GM21619 (cell line): ENCODE data around the gene RASGRP2.

ENCODE experiments used
- ATAC-seq: cut with Tn5 transposase; IDR thresholded peaks from one replicate; pipeline ENCODE4 v1.9.1; 2021; ENCODE audit not compliant: unreplicated experiment

Gene RASGRP2

DNA sequence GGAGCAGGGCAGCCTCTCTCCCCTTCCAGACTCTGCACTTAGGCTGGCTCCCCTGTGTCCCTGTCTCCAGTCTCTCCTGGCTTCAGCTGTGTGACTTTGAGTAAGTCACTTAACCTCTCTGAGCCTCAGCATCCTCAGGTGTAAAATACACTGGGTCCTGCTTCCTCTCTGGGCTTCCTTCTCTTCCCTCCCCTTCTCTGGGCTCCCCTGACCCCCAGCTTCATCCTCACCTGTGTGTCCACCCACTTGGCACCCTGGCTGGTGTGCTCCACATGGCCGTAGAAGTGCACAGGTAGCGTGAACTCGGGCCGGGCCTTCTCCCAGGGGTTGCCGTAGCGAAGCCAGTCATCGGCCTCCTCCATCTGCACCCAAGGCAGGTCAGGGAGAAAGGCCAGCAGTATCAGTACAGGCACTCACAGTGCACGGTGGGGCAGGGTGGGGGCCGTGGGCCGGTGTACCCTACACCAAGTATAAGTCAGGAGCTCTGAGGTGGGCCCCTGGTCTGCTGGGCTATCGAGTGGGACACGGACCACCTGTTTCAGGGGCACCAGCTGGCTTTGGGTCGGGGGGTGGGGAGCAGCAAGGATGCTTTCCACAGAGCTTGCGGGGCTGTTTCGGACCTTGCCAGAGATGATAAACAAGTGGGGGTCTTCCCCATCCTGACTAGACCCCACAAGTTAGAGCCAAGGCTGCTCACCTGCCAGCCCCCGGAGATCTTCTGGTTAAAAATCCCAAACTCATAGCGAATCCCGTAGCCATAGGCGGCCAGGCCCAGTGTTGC is 13.8 kb upstream of the RASGRP2 start:
- ATAC-seq: no peak

DNA sequence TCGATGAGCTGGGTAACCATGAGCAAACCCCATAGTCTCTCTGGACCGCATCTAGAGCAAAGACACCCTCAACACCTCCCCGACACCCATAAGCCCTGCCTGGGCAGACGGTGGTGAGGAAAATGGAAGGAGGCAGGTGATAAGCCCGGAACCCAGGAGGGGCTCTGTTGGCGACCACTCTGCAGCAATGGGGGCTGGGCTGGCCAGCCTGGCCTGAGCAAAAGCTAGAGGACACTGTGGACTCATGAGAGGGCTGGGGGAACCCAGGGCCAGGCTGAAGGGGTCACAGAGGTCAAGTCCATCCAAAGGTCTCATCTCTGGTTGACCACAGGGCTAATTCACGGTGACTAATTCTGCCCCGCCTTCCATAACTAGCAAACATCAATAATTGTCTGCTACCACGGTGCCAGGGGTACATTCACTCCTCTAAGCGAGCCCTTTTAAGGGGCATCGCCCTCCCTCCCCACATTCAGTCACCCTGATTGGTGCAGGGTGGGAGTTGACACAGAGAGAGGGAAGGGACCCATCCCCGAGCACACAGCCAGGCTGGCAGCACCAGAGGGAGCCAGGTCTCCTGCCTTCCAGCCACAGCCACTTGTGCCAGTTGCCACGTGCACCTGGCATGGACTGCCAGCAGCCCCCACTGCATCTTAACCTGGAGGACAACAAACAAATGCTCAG is 11.9 kb upstream of the RASGRP2 start:
- ATAC-seq: no peak

DNA sequence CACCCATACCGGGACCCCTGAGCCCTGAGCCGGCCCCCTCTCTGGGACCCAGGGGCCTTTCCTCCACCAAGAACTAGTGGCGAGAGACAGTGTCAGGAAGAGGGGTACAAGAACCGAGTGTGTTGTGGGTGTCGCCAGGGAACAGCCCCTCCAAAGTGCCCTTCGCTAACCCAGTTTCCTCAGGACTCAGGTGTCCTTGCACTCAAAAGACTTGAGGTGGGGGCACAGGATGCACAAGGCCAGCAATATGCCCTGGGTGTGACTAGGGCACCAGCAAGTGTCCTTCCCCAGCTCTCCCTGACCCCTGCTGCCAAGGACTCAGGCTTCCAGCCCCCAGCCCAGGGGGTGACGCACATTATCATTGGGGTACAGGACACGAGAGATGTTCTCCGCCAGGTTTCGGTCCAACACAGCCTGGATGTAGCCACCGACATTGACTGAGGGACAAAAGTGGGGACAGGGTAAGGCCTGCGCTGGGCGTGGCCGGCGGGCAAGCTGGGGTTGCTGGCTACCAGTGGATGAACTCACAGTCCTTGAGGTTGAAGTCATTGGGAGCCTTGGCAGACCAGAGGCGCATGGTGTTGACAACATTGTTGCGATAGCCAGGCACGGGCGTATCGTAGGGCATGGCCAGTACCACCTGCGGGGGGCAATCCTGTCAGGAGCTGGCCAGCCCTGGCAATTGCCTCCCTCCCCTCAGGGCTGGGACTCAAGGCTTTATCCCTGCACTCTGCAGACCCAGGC is 11.1 kb upstream of the RASGRP2 start:
- ATAC-seq: no peak

DNA sequence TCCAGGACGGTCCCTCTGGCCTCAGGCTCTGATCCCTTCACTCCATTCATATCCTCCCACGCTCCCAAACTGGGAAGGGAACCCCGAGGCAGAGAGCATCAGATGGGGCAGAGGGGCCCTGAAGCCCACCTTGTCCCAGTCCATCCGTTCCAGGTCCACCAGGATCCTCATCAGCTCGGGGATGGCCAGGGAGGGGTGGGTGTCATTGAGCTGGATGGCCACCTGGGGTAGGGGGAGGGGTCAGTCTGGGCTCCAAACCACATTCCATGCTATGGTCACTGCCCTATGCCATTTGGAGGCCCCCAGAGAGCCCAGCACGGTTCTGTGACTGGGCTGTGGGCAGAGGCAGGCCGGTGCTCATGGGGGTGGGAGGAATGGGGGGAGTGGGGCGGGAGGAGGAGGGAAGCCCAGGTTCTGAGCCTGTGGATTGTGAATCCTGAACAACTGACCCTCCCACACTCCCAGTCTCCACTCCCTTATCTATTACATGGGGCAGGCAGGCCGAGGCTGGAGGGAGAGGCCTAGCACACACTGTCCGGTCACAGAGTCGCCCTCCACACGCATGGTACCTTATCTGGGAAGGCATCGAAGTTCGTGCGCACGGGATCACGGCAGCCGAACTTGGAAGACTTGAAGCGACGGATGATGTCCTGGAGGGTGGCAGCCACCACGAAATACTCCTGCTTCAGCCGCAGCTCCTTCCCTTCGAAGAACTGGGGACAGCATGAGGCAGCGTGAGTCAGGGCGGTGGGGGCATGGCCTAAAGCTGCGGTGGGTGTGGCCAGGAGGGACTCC is 10.4 kb upstream of the RASGRP2 start:
- ATAC-seq: no peak

DNA sequence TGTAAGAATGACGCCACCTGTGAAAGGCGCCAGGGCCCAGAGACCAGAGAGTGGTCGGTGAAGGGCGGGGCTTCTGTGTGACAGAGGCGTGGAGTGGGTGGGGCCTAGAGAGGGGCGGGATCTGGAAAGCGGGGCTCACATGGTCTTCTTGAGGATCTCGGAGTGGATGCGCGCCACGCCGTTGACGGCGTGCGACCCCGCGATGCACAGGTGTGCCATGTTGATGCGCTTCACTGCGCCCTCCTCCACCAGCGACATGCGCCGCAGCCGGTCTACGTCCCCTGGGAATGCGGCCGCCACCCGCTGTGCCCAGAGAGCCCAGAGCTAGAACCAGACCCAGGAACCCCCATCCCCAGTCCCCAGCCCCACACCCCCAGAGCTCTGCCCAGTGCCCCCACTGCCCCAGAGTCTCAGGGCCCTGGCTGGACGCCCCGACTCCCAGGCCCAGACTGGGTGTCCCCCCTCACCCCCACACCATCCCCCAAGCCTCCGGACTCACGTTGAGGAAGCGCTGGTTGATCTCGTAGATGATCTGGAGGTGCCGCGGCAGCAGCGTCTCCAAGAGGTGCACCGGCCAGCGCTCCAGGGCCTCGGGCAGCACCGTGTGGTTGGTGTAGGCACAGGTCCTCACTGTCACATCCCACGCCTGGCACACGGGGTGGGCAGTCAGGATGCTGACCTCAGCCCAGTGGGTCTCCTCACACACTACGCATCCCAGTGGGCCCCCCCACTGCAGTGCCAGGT is 9.6 kb upstream of the RASGRP2 start:
- no peak for ATAC-seq

DNA sequence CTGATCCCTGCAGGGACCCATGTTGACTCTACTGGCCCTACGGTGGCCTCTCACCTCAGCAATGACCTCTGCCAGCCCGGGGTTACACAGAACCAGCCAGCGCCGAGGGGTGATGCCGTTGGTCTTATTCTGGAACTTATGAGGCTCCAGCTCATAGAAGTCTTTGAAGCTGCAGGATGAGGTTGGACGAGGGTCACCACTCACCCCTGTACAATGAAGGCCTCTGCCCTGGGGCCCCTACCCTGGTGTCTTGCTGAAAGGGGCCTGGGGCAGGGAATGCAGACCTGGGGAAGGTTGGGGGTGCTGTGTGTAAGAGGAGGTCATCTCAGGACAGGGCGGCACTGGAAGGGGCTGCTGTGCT is 9.1 kb upstream of the RASGRP2 start:
- ATAC-seq: no peak

DNA sequence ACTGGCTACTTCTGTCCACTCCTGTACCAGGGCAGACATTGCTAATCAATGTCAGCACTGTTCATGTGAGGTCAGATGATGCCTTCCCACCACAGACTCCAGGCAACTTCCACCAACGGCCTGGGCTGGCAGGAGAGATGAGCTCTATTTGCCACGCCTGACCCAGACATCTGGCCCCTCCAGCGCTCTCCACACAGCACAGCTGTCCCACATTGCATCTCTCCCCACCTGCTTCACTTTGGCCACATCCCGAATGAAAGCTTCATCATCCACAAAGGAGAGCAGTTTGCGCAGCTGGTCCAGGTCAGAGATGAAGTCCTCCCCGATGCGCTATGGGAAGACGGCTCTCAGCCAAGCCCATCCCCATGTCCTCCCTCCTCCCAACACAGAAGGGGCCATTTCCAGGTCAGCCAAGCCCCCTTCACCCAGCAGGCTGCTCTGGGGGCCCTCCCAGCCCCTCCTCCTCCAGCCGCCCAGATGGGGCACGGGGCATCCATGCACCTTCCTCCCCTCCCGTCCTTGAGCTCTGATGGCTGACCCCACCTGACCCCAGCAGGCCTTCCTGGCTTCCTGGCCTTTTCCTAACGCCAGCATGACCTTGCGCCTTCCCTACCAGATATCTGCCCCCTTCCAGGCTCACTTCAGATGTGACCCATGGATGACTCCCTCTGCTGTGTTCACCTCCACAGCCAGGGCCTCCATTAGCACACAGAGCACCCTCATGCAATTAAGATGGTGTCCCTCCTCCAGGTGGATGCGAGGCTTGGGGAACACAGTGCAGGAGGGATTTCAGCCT is 8.4 kb upstream of the RASGRP2 start:
- ATAC-seq: no peak

DNA sequence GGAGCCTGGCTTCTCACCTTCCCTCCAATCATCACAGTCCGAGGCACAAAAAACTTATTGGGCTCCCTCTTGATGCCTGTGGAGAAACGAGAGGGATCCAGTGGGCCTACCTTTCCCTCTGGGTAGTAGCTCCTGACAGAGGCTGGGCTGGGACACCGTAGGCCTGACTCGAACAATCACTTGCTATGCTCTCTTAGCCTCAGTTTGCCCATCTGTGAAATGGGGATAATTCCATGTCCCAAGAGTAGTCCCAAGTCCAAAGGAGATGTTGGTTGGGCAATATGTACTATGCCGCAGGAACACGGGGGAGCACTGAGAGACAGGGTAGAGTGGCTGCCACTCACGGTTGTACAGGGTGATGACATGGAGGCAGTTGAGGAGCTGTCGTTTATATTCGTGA is 7.6 kb upstream of the RASGRP2 start:
- ATAC-seq: no peak

DNA sequence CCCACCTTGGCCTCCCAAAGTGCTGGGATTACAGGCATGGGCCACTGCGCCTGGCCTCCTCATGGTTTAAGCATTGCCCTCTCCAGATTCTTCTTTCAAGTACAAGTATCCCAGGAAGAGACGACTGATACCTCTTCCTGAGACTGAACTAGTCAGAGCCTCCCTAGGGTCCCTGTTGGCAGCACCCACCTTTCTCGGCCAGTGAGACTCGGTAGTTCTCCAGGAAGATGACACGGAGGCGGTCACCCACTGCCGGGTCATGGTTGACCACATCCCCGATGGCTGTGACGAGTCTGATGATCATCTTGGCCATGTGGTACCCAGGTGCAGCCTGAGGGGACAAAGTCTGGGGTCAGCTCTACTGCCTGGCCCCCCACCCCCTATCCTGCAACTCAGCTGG is 7.2 kb upstream of the RASGRP2 start:
- no peak for ATAC-seq

DNA sequence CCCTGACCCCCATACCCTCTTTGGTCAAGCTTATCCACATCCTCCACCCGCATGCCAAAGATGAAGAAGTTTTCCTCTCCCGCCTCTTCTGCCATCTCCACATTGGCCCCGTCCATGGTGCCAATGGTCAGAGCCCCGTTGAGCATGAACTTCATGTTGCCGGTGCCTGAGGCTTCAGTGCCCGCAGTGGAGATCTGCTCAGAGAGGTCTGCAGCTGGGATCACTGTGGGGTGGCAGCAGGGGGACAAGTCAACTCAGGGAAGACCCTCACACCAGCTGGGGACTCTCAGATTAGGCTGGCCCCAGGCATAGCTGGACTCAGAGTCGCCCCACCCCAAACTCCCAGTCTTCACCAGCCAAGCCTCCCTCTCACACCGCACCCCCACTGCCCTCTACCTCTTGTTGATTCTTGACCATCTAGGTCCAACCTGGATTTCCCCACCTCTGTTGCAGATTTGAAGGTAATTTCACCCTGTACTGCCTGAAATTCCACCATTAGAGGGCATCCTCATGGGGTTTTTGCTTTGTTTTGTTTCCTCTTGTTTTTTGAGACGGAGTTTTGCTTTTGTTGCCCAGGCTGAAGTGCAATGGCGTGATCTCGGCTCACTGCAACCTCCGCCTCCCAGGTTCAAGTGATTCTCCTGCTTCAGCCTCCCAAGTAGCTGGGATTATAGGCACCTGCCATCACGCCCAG is 6.6 kb upstream of the RASGRP2 start:
- no peak for ATAC-seq

DNA sequence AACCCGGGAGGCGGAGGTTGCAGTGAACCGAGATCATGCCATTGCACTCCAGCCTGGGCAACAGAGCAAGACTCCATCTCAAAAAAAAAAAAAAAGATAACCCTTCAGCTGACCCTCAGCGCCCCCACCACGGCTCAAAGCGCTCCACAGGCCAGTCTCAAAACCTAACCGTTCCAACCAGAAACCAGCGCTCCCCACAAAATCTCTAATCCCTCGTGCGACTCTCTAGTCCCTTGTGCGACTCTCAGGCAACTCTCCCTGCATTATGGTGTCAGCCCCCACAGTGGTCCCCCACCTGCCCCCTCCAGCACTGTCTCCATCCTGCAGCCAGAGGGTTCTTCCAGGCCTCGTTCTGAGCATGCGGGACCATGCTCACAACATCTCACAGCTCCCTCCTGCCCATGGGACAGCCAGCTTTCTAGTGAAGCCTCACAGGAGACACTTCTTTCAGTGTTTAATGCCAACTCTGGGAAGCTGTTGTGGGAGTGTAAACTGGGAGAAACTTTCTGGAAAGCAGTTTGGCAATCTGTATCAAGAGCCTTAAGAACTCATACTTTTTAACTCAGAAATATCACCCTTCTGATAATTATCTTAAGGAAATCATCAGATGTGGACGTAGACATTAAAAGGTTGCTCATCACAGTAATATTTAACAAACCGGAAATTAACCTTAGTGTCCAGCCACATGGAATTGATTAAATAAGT is 4.2 kb upstream of the RASGRP2 start:
- no peak for ATAC-seq

DNA sequence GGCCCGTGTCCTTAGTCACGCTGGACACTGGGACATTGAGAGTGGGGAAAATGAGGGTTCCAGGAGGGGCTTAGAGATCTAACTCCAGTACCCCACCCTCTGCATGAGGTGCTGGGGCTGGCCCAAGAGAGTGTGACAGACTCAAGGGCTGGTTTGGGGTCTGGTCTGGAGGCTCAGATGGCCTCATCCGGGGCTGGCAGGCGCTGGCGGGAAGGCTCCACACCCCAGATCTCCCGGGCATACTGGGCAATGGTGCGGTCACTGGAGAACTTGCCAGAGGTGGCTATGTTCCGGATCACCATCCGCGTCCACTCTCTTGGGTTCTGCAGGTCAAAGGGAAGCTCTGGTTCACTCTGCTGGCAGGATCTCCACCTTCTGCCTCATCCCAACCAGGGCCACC is 2.5 kb upstream of the RASGRP2 start:
- no peak for ATAC-seq

DNA sequence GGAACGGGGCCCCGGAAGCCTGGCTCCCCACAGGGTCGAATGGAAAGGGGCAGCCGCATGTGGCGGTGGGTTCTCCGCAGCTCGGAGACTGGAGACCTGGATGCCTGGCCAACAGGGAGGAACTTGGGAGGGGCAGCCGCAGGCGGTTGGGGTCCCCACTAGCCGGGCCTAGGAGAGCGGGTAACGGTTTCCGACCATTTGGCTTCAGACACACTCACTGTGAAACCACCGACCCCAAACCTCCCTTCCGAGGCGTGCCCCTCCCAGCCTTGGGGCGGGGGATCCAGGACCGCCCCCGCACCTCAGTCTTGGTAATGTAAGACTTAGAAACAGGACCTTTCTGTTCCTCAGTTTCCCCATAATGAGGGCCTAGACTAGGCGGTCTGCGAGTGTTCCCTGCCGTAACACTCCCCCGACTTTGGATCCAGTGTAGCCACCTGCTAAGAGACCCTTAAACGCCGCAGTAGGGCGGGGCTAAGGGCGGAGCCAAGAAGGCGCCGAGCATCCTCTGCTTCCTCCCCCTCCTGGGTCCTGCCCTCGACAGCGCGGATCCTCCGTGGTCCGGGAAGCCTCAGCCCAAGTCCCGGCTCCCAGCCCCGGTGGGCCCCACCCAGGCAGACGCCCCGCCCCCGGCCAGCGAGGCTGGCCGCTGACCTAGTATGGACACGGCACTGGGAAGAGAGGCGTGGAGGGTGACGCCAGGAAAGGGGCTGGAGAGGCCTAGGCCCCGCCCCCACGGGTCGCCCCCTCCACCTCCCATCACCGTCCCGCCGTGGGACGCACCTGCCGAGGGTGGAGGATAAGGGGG is 1.8 kb upstream of the RASGRP2 start:
- ATAC-seq: no peak

DNA sequence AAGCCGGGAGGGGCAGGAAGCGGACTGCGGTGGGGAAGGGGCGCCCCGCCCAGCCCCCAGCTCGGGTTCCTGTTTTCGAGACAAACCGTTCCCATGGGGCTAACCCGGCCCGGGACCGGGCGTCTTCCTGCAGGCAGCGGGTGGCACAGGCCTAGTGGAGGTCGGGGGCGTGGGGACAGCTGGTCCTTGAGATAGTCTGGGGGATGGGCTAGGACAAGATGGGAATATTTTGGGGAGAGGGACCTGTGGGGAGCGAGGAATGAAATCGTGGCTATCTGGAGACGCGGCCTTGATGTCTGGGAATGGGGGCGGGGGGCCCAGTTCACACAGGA is 1.2 kb upstream of the RASGRP2 start:
- no peak for ATAC-seq

DNA sequence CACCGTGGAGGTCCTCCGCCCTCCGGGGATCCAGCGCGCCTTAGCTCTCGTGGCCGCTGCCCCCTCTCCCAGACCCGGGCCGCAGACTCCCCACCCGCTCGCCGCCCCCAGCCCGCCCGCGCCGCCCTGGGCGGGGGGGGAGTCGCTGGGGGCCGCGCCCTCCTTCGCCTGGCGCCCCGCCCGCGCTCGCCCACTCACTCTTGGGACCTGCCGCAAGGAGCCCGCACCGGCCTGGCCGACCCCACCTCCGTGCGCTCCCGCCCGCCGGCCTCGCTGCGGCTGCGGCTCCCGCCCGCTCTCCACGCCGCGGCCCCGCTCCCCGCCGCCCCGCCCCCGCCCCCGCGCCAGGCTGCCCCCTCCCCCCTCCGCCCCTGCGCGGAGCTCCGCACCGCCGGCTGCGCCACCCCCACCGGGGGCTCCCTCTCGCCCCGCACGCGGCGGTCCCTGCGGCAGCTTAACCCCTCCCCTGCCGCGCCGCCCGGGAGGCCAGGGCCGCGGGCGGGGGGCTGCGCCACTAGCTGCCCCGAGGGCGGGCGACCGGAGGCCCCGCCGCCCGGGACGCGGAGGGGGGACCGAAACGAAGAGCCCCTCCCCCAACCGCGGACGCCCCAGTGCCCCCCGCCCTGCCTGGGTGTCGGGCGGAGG is 724 bp upstream of the RASGRP2 start:
- no peak for ATAC-seq

DNA sequence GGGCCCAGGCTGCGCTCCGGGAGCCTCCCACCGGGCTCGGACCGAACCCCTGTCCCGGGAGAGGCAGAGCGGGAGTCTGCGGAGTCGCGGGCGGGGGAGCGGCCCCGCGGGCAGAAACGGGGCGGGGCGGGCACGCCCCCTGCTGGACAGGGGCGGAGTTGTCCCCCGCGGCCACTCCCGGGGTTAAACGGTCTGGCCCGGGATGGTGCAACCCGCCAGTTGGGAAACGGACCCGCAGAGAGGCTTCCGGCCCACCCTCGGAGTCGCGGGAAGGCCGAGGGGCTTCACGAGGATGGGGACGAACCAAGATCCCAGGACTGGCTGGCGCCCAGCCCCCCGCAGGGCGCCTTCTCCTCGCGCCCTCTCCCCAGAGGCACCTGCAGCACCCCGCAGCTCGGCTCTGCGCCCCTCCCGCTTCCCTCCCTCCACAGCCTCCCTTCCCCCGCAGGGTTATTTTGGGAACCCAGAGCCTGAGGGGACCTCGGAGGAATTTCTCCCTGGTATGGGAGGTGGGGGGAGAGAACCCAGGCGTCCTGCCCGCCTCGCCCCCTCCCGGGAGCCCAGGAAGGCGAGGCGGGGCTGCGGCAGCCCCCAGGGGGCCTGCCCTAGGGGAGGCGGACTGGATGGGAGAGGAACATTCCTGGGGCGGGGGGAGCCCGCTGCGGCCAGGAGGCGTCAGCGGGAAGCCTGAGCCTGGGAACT is 902 bp downstream of the RASGRP2 start:
- ATAC-seq: no peak
